ENCODE data around the gene THBS4. TPM values are rescaled to one million over a fixed set of nuclear protein-coding genes. Genes with fewer than 3 reads are reported as not detected.

Gene THBS4
- polyA plus RNA-seq, 1 of the 3 experiments (the other 2 are of a cell fraction): 1.1 TPM

DNA sequence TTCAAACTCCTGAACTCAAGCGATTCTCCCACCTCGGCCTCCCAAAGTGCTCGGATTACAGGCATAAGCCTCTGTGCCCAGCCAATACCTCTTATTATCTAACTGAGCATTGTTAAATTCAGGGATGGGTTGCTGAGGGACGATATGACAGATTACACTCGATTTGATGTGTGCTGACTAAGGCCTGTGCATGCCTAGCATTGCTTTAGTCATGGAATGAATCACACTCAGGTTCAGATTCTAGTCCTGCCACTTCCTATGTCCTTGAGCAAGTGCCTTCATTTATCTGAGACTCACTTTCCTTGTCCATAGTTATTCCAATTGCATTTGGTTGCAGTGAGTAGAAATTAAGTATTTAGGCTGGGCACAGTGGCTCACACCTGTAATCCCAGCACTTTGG is 19.5 kb downstream of the THBS4 start:
- no peak overlapping the region for H3K4me3 ChIP-seq (ENCODE audit: low read depth in 2 of 2, low read length in 1 of 2)
- H4K20me1 ChIP-seq (ENCODE audit: insufficient read depth): no peaks in the 10 kb centered on the region
- no peaks in the 10 kb centered on the region for H3K9me3 ChIP-seq
- CTCF ChIA-PET: no interaction called here
- H3K4me1 ChIP-seq (ENCODE audit: control insufficient read depth in 1 of 2, insufficient read depth in 2 of 2, low read depth in 1 of 2, low read length in 1 of 2): no peaks in the 10 kb centered on the region
- no peak for DNase-seq
- no peaks in the 10 kb centered on the region for H3K9me2 ChIP-seq
- H3K9ac ChIP-seq: no peak overlapping the region
- WGBS (ENCODE audit: low lambda C conversion rate): 64% methylated on average over 5 of the region's 5 CpGs
- no peaks in the 10 kb centered on the region for H3F3A ChIP-seq (replicated peaks; ENCODE audit: insufficient read depth)
- TF ChIP-seq ELF1 (IDR thresholded peaks at IDR 0.05) (no peak), FOXM1 (IDR thresholded peaks at IDR 0.05; ENCODE audit: low read depth) (no peak), CHD2 (IDR thresholded peaks at IDR 0.05; ENCODE audit: low read length, partially characterized antibody) (no peak), EP300 (IDR thresholded peaks at IDR 0.05; ENCODE audit: borderline replicate concordance in 1 of 2, low read depth in 1 of 2, low read length in 1 of 2) (no peak), FOSL2 (IDR thresholded peaks at IDR 0.05; ENCODE audit: borderline replicate concordance, low read depth) (no peak), FOXJ3 (CRISPR knock-in tag; IDR thresholded peaks at IDR 0.05) (no peak)
- TF ChIP-seq, protein P1, sequence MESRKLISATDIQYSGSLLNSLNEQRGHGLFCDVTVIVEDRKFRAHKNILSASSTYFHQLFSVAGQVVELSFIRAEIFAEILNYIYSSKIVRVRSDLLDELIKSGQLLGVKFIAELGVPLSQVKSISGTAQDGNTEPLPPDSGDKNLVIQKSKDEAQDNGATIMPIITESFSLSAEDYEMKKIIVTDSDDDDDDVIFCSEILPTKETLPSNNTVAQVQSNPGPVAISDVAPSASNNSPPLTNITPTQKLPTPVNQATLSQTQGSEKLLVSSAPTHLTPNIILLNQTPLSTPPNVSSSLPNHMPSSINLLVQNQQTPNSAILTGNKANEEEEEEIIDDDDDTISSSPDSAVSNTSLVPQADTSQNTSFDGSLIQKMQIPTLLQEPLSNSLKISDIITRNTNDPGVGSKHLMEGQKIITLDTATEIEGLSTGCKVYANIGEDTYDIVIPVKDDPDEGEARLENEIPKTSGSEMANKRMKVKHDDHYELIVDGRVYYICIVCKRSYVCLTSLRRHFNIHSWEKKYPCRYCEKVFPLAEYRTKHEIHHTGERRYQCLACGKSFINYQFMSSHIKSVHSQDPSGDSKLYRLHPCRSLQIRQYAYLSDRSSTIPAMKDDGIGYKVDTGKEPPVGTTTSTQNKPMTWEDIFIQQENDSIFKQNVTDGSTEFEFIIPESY (IDR thresholded peaks at IDR 0.05; ENCODE audit: borderline replicate concordance, low read depth): no peak
- TF ChIP-seq, protein P2, sequence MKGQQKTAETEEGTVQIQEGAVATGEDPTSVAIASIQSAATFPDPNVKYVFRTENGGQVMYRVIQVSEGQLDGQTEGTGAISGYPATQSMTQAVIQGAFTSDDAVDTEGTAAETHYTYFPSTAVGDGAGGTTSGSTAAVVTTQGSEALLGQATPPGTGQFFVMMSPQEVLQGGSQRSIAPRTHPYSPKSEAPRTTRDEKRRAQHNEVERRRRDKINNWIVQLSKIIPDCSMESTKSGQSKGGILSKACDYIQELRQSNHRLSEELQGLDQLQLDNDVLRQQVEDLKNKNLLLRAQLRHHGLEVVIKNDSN (IDR thresholded peaks at IDR 0.05; ENCODE audit: borderline replicate concordance, low read depth): no peak
- TF ChIP-seq, protein P3, sequence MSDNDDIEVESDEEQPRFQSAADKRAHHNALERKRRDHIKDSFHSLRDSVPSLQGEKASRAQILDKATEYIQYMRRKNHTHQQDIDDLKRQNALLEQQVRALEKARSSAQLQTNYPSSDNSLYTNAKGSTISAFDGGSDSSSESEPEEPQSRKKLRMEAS (IDR thresholded peaks at IDR 0.05; ENCODE audit: low read depth): no peak
- no peaks in the 10 kb centered on the region for H3K79me2 ChIP-seq (ENCODE audit: insufficient read depth)
- no peaks in the 10 kb centered on the region for H3K36me3 ChIP-seq (replicated peaks in 1 of 2; ENCODE audit: control insufficient read depth in 1 of 2, insufficient read depth in 2 of 2, low read length in 1 of 2)
- no peaks in the 10 kb centered on the region; the same call in 1 of the 2 replicates for H3K27me3 ChIP-seq (ENCODE audit: insufficient read depth)
- H2AFZ ChIP-seq (ENCODE audit: low read depth): no peak overlapping the region
- no peak overlapping the region for H3K27ac ChIP-seq (ENCODE audit: low read depth in 2 of 2, low read length in 1 of 2)
- H3K4me2 ChIP-seq: no peak overlapping the region
- POLR2A ChIA-PET: no interaction called here

DNA sequence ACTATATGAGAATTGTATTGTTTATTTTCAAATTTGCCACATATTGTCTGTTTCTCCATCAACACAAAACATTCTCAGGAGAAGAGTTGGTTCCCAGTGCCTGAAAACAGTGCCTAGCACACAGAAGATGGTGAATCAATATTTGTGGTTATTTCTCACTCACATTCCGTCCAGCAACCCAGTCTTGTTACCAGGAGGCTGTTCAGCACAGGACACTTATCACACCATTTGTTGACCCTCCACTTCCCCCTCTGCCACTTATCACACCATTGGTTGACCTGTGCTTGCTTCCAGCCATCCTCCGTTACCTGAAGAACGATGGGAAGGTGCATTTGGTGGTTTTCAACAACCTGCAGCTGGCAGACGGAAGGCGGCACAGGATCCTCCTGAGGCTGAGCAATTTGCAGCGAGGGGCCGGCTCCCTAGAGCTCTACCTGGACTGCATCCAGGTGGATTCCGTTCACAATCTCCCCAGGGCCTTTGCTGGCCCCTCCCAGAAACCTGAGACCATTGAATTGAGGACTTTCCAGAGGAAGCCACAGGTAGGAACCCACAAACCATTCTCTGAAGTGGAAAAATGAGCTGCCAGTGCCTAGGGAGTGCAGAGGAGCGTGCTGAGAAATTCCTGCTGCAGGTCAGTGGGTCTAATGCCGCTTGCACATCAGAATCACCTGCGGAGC is 20.5 kb downstream of the THBS4 start:
- Histone ChIP-seq H3K9me3 (no peaks in the 10 kb centered on the region), H3K9me2 (no peaks in the 10 kb centered on the region), H2AFZ (ENCODE audit: low read depth) (no peak overlapping the region), H3K79me2 (ENCODE audit: insufficient read depth) (no peaks in the 10 kb centered on the region), H3K4me1 (ENCODE audit: control insufficient read depth in 1 of 2, insufficient read depth in 2 of 2, low read depth in 1 of 2, low read length in 1 of 2) (peaks cover 0 to 2% of the 10 kb centered on the region in 2 experiments; a peak in 1 of 4 replicates), H3K4me3 (ENCODE audit: low read depth in 2 of 2, low read length in 1 of 2) (no peak overlapping the region), H3K4me2 (no peak overlapping the region), H3F3A (replicated peaks; ENCODE audit: insufficient read depth) (no peaks in the 10 kb centered on the region), H4K20me1 (ENCODE audit: insufficient read depth) (no peaks in the 10 kb centered on the region), H3K27ac (ENCODE audit: low read depth in 2 of 2, low read length in 1 of 2) (no peak overlapping the region), H3K27me3 (ENCODE audit: insufficient read depth) (no peaks in the 10 kb centered on the region; the same call in 1 of the 2 replicates), H3K36me3 (replicated peaks in 1 of 2; ENCODE audit: control insufficient read depth in 1 of 2, insufficient read depth in 2 of 2, low read length in 1 of 2) (no peaks in the 10 kb centered on the region), H3K9ac (no peak overlapping the region)
- DNase-seq: no peak
- POLR2A ChIA-PET: no interaction called here
- CTCF ChIA-PET: interaction anchor here (1.0 to 2.4 kb wide), 2 partner anchors 28 to 198 kb away, joined by 3 to 8 read pairs; no protein-coding TSS in a partner anchor
- WGBS (ENCODE audit: low lambda C conversion rate): 76% methylated on average over 8 of the region's 11 CpGs
- TF ChIP-seq FOXJ3 (CRISPR knock-in tag; IDR thresholded peaks at IDR 0.05) (no peak), MEF2A (IDR thresholded peaks at IDR 0.05; ENCODE audit: borderline replicate concordance, low read depth) (no peak), RCOR1 (IDR thresholded peaks at IDR 0.05; ENCODE audit: low read length) (no peak), TAF1 (IDR thresholded peaks at IDR 0.05; ENCODE audit: borderline replicate concordance, low read depth, low read length) (no peak), FOSL2 (IDR thresholded peaks at IDR 0.05; ENCODE audit: borderline replicate concordance, low read depth) (no peak), EP300 (IDR thresholded peaks at IDR 0.05; ENCODE audit: borderline replicate concordance in 1 of 2, low read depth in 1 of 2, low read length in 1 of 2) (no peak), RXRA (IDR thresholded peaks at IDR 0.05; ENCODE audit: borderline replicate concordance, low read depth) (no peak), SMC3 (IDR thresholded peaks at IDR 0.05; ENCODE audit: low read depth, low read length) (no peak), YY1 (IDR thresholded peaks at IDR 0.05; ENCODE audit: low read depth) (no peak), NFIC (IDR thresholded peaks at IDR 0.05; ENCODE audit: borderline replicate concordance) (no peak), SIN3A (IDR thresholded peaks at IDR 0.05; ENCODE audit: borderline replicate concordance, low read depth, low read length) (no peak), RAD21 (IDR thresholded peaks at IDR 0.05; ENCODE audit: low read length) (no peak), POLR2AphosphoS5 (IDR thresholded peaks at IDR 0.05; ENCODE audit: low read depth, low read length) (no peak)
- TF ChIP-seq, protein P4, sequence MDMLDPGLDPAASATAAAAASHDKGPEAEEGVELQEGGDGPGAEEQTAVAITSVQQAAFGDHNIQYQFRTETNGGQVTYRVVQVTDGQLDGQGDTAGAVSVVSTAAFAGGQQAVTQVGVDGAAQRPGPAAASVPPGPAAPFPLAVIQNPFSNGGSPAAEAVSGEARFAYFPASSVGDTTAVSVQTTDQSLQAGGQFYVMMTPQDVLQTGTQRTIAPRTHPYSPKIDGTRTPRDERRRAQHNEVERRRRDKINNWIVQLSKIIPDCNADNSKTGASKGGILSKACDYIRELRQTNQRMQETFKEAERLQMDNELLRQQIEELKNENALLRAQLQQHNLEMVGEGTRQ (IDR thresholded peaks at IDR 0.05; ENCODE audit: borderline replicate concordance, low read depth, low read length): no peak
- TF ChIP-seq, protein P5, sequence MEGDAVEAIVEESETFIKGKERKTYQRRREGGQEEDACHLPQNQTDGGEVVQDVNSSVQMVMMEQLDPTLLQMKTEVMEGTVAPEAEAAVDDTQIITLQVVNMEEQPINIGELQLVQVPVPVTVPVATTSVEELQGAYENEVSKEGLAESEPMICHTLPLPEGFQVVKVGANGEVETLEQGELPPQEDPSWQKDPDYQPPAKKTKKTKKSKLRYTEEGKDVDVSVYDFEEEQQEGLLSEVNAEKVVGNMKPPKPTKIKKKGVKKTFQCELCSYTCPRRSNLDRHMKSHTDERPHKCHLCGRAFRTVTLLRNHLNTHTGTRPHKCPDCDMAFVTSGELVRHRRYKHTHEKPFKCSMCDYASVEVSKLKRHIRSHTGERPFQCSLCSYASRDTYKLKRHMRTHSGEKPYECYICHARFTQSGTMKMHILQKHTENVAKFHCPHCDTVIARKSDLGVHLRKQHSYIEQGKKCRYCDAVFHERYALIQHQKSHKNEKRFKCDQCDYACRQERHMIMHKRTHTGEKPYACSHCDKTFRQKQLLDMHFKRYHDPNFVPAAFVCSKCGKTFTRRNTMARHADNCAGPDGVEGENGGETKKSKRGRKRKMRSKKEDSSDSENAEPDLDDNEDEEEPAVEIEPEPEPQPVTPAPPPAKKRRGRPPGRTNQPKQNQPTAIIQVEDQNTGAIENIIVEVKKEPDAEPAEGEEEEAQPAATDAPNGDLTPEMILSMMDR (IDR thresholded peaks at IDR 0.05): no peak

All from SK-N-SH (cell line).